H1 (cell line): Measurements from ENCODE around the gene RCSD1. TPM values are rescaled to one million over a fixed set of nuclear protein-coding genes. Genes with fewer than 3 reads are reported as not detected.

Experiments
- ASH2L ChIP-seq: fragments of 200-600, 300-600 bp; sonication (generic); IDR thresholded peaks from one replicate; pipeline ENCODE4 v1.7.1; 2017; ENCODE audit warnings: low read length
- RBBP5 ChIP-seq: IDR thresholded peaks from 2 replicates; pipeline ENCODE4 v1.7.1; 2012; ENCODE audit warnings: low read depth, mild to moderate bottlenecking, inconsistent platforms, low read length, moderate library complexity, borderline replicate concordance
- SUZ12 ChIP-seq: fragments of 200-600 bp; sonication (generic); IDR thresholded peaks from 2 replicates; pipeline ENCODE4 v1.6.1; 2012; ENCODE audit warnings: mild to moderate bottlenecking, inconsistent platforms, low read length, moderate library complexity, mixed read lengths
- YY1 ChIP-seq: IDR thresholded peaks from 2 replicates; pipeline ENCODE4 v1.6.1; 2011; ENCODE audit warnings: low read depth, mild to moderate bottlenecking, low read length
- polyA plus RNA-seq, 7 experiments: library from polyadenylated mRNA; depleted of rRNA in 3 of 7; stranded (reverse) in 5 of 7; unstranded in 2 of 7; fragments of >200 nt in 5 of 7; fragments of 200-250 nt in 2 of 7; gene quantifications; 1 replicate in 5 of 7; 2 replicates in 1 of 7; 4 replicates in 1 of 7; pipeline versions ENCODE4 v1.2.1 to v1.2.3, GENCODE V29; 2011 to 2013; ENCODE audit warnings: missing spikeins in 2 of 7, mixed read lengths in 2 of 7
- total RNA-seq: library from RNA; stranded (reverse); fragmentation: NEBNext Ultra II Directional; extraction: Animal tissue kit (Norgen Biotek cat#: 25700); gene quantifications from 2 replicates; pipeline ENCODE4 v1.2.1, GENCODE V29; 2021
- TF ChIP-seq, protein P1 (sequence below): fragments of 300-600 bp; sonication (generic); IDR thresholded peaks from 2 replicates; pipeline ENCODE4 v1.7.1; 2012; ENCODE audit warnings: low read length, moderate library complexity, mild to moderate bottlenecking, inconsistent platforms; ENCODE audit not compliant: insufficient replicate concordance
- TF ChIP-seq, protein P2 (sequence below), 3 experiments: IDR thresholded peaks; 1 replicate in 2 of 3; 2 replicates in 1 of 3; pipeline versions ENCODE4 v1.5.1 to v1.6.1; 2011; ENCODE audit warnings: low read length in 3 of 3, mild to moderate bottlenecking in 3 of 3, inconsistent platforms in 2 of 3, low read depth in 1 of 3, moderate library complexity in 1 of 3; ENCODE audit not compliant: insufficient read depth in 1 of 3; ENCODE audit errors: control extremely low read depth in 1 of 3

RCSD1 gene
- total and polyA plus RNA-seq, 2 of the 8 experiments (the other 6 are each of a cell fraction or from before 2014, with no cell fraction given): 0.47 to 0.69 TPM

GRCh38 chr1:167629681-167630567 lies at the start of gene RCSD1 (continued):
- TF ChIP-seq, protein P1, sequence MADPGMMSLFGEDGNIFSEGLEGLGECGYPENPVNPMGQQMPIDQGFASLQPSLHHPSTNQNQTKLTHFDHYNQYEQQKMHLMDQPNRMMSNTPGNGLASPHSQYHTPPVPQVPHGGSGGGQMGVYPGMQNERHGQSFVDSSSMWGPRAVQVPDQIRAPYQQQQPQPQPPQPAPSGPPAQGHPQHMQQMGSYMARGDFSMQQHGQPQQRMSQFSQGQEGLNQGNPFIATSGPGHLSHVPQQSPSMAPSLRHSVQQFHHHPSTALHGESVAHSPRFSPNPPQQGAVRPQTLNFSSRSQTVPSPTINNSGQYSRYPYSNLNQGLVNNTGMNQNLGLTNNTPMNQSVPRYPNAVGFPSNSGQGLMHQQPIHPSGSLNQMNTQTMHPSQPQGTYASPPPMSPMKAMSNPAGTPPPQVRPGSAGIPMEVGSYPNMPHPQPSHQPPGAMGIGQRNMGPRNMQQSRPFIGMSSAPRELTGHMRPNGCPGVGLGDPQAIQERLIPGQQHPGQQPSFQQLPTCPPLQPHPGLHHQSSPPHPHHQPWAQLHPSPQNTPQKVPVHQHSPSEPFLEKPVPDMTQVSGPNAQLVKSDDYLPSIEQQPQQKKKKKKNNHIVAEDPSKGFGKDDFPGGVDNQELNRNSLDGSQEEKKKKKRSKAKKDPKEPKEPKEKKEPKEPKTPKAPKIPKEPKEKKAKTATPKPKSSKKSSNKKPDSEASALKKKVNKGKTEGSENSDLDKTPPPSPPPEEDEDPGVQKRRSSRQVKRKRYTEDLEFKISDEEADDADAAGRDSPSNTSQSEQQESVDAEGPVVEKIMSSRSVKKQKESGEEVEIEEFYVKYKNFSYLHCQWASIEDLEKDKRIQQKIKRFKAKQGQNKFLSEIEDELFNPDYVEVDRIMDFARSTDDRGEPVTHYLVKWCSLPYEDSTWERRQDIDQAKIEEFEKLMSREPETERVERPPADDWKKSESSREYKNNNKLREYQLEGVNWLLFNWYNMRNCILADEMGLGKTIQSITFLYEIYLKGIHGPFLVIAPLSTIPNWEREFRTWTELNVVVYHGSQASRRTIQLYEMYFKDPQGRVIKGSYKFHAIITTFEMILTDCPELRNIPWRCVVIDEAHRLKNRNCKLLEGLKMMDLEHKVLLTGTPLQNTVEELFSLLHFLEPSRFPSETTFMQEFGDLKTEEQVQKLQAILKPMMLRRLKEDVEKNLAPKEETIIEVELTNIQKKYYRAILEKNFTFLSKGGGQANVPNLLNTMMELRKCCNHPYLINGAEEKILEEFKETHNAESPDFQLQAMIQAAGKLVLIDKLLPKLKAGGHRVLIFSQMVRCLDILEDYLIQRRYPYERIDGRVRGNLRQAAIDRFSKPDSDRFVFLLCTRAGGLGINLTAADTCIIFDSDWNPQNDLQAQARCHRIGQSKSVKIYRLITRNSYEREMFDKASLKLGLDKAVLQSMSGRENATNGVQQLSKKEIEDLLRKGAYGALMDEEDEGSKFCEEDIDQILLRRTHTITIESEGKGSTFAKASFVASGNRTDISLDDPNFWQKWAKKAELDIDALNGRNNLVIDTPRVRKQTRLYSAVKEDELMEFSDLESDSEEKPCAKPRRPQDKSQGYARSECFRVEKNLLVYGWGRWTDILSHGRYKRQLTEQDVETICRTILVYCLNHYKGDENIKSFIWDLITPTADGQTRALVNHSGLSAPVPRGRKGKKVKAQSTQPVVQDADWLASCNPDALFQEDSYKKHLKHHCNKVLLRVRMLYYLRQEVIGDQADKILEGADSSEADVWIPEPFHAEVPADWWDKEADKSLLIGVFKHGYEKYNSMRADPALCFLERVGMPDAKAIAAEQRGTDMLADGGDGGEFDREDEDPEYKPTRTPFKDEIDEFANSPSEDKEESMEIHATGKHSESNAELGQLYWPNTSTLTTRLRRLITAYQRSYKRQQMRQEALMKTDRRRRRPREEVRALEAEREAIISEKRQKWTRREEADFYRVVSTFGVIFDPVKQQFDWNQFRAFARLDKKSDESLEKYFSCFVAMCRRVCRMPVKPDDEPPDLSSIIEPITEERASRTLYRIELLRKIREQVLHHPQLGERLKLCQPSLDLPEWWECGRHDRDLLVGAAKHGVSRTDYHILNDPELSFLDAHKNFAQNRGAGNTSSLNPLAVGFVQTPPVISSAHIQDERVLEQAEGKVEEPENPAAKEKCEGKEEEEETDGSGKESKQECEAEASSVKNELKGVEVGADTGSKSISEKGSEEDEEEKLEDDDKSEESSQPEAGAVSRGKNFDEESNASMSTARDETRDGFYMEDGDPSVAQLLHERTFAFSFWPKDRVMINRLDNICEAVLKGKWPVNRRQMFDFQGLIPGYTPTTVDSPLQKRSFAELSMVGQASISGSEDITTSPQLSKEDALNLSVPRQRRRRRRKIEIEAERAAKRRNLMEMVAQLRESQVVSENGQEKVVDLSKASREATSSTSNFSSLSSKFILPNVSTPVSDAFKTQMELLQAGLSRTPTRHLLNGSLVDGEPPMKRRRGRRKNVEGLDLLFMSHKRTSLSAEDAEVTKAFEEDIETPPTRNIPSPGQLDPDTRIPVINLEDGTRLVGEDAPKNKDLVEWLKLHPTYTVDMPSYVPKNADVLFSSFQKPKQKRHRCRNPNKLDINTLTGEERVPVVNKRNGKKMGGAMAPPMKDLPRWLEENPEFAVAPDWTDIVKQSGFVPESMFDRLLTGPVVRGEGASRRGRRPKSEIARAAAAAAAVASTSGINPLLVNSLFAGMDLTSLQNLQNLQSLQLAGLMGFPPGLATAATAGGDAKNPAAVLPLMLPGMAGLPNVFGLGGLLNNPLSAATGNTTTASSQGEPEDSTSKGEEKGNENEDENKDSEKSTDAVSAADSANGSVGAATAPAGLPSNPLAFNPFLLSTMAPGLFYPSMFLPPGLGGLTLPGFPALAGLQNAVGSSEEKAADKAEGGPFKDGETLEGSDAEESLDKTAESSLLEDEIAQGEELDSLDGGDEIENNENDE: no peak
- TF ChIP-seq YY1 (no peak), ASH2L (peak; percentile 90), RBBP5 (peak; percentile 84; the same call in 1 of the 2 replicates), SUZ12 (peak; percentile 61; the same call in 1 of the 2 replicates)
- TF ChIP-seq, protein P2, sequence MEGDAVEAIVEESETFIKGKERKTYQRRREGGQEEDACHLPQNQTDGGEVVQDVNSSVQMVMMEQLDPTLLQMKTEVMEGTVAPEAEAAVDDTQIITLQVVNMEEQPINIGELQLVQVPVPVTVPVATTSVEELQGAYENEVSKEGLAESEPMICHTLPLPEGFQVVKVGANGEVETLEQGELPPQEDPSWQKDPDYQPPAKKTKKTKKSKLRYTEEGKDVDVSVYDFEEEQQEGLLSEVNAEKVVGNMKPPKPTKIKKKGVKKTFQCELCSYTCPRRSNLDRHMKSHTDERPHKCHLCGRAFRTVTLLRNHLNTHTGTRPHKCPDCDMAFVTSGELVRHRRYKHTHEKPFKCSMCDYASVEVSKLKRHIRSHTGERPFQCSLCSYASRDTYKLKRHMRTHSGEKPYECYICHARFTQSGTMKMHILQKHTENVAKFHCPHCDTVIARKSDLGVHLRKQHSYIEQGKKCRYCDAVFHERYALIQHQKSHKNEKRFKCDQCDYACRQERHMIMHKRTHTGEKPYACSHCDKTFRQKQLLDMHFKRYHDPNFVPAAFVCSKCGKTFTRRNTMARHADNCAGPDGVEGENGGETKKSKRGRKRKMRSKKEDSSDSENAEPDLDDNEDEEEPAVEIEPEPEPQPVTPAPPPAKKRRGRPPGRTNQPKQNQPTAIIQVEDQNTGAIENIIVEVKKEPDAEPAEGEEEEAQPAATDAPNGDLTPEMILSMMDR (IDR thresholded peaks at IDR 0.05; ENCODE audit: control extremely low read depth in 1 of 3, insufficient read depth in 1 of 3, low read depth in 1 of 3, low read length in 3 of 3): no peak
